OCI-LY3 (cell line): ENCODE results near the gene PLD1.

Experiments used
- H2AFZ ChIP-seq: fragments of 200-600, 300-600 bp; shearing (Covaris generic); 2 replicates; pipeline ENCODE4 v1.6.0; 2014; ENCODE audit warnings: antibody characterized with exemption, low read depth, low read length
- H3K27ac ChIP-seq: fragments of 200-600, 300-600 bp; sonication (generic); 2 replicates; pipeline ENCODE4 v1.5.1; 2014; ENCODE audit warnings: mild to moderate bottlenecking, low read length, moderate library complexity, mixed read lengths
- H3K27me3 ChIP-seq: fragments of 200-600, 300-600 bp; sonication (generic); 2 replicates; pipeline ENCODE4 v1.6.1; 2014; ENCODE audit warnings: low read depth, low read length, mixed read lengths
- H3K36me3 ChIP-seq: fragments of 200-600, 300-600 bp; sonication (generic); replicated peaks from 2 replicates; pipeline ENCODE3; 2014; ENCODE audit warnings: low read depth, low read length, mixed read lengths
- H3K4me1 ChIP-seq: fragments of 300-600, 200-600 bp; sonication (generic); 2 replicates; pipeline ENCODE4 v1.6.1; 2014; ENCODE audit warnings: low read length, mixed read lengths
- H3K4me2 ChIP-seq: fragments of 200-600, 300-600 bp; sonication (generic); 2 replicates; pipeline ENCODE4 v1.6.1; 2014; ENCODE audit warnings: low read length, mixed read lengths
- H3K4me3 ChIP-seq: fragments of 300-600, 200-600 bp; sonication (generic); 2 replicates; pipeline ENCODE4 v1.5.1; 2014; ENCODE audit warnings: antibody characterized with exemption, mild to moderate bottlenecking, low read length, moderate library complexity
- H3K79me2 ChIP-seq: fragments of 300-600, 200-600 bp; shearing (Covaris generic); 2 replicates; pipeline ENCODE4 v1.6.1; 2014; ENCODE audit warnings: mild to moderate bottlenecking, low read length, mixed read lengths
- H3K9ac ChIP-seq: fragments of 300-600, 200-600 bp; shearing (Covaris generic); 2 replicates; pipeline ENCODE4 v1.6.0; 2014; ENCODE audit warnings: mild to moderate bottlenecking, low read length, moderate library complexity
- H3K9me3 ChIP-seq: fragments of 200-600, 300-600 bp; shearing (Covaris generic); 2 replicates; pipeline ENCODE4 v1.6.1; 2014; ENCODE audit warnings: low read length, mixed read lengths; ENCODE audit not compliant: insufficient read depth
- H4K20me1 ChIP-seq: fragments of 200-600, 300-600 bp; sonication (generic); 2 replicates; pipeline ENCODE4 v1.6.1; 2016; ENCODE audit warnings: low read length, mixed read lengths; ENCODE audit not compliant: insufficient read depth
- CTCF ChIP-seq: fragments of 200-600, 300-600 bp; sonication (generic); IDR thresholded peaks from 2 replicates; pipeline ENCODE4 v1.5.1; 2014; ENCODE audit warnings: antibody characterized with exemption, low read length, low read depth
- EZH2phosphoT487 ChIP-seq: fragments of 200-600 bp; shearing (Covaris generic); IDR thresholded peaks from 2 replicates; pipeline ENCODE4 v1.6.1; 2018; ENCODE audit warnings: antibody characterized with exemption, mixed run types, low read depth

PLD1 gene

GRCh38 chr3:171592786-171593185, 217.5 kb downstream of the PLD1 start:
- Histone ChIP-seq H3K36me3 (no peaks in the 10 kb centered on the region), H4K20me1 (no peaks in the 10 kb centered on the region), H2AFZ (no peak overlapping the region), H3K4me3 (no peak overlapping the region), H3K4me1 (no peaks in the 10 kb centered on the region), H3K79me2 (no peaks in the 10 kb centered on the region), H3K27me3 (peaks cover 10% of the 10 kb centered on the region), H3K27ac (no peak overlapping the region), H3K9me3 (no peaks in the 10 kb centered on the region), H3K9ac (no peak overlapping the region), H3K4me2 (no peak overlapping the region)
- TF ChIP-seq EZH2phosphoT487 (no peak), CTCF (no peak)

- no peak for TF ChIP-seq EZH2phosphoT487
- no peak for TF ChIP-seq CTCF
- Histone ChIP-seq H2AFZ (no peak overlapping the region), H3K9me3 (no peaks in the 10 kb centered on the region), H4K20me1 (no peaks in the 10 kb centered on the region), H3K4me2 (no peak overlapping the region), H3K4me3 (no peak overlapping the region), H3K79me2 (no peaks in the 10 kb centered on the region), H3K36me3 (no peaks in the 10 kb centered on the region), H3K27ac (no peak overlapping the region), H3K9ac (no peak overlapping the region), H3K27me3 (peaks cover 10% of the 10 kb centered on the region), H3K4me1 (no peaks in the 10 kb centered on the region)
These were observed 219.2 kb downstream of the PLD1 start for GRCh38 chr3:171591070-171591469.

- no peaks in the 10 kb centered on the region for H3K4me1 ChIP-seq
- H3K27ac ChIP-seq: no peak overlapping the region
- no peaks in the 10 kb centered on the region for H3K36me3 ChIP-seq
- no peaks in the 10 kb centered on the region for H4K20me1 ChIP-seq
- no peak overlapping the region for H3K4me3 ChIP-seq
- no peaks in the 10 kb centered on the region for H3K79me2 ChIP-seq
- H2AFZ ChIP-seq: no peak overlapping the region
- TF ChIP-seq CTCF (no peak), EZH2phosphoT487 (no peak)
- H3K9me3 ChIP-seq: no peaks in the 10 kb centered on the region
- no peak overlapping the region for H3K4me2 ChIP-seq
- no peaks in the 10 kb centered on the region for H3K27me3 ChIP-seq
- no peak overlapping the region for H3K9ac ChIP-seq
These were observed 224.0 kb downstream of the PLD1 start for GRCh38 chr3:171586274-171586673.

- Histone ChIP-seq H3K4me3 (no peak overlapping the region), H3K27ac (no peak overlapping the region), H3K9me3 (no peaks in the 10 kb centered on the region), H3K36me3 (no peaks in the 10 kb centered on the region), H3K4me2 (no peak overlapping the region), H4K20me1 (no peaks in the 10 kb centered on the region), H3K27me3 (no peaks in the 10 kb centered on the region), H3K79me2 (no peaks in the 10 kb centered on the region), H2AFZ (no peak overlapping the region), H3K9ac (no peak overlapping the region), H3K4me1 (no peaks in the 10 kb centered on the region)
- TF ChIP-seq EZH2phosphoT487 (no peak), CTCF (no peak)
These were observed 225.2 kb downstream of the PLD1 start for GRCh38 chr3:171585039-171585438.
